GM06990 (cell line): ENCODE data around the gene MAP3K7CL.

Source experiments
- DNase-seq: peaks from one replicate; pipeline ENCODE4 v3.0.0-alpha.2; 2011; ENCODE audit not compliant: insufficient read length; ENCODE audit errors: extremely low read depth
- H3K27me3 ChIP-seq: replicated peaks from 2 replicates; pipeline ENCODE4 v1.6.0; 2011; ENCODE audit warnings: low read length; ENCODE audit not compliant: control insufficient read depth, insufficient read depth
- H3K36me3 ChIP-seq: 2 replicates; pipeline ENCODE4 v1.5.1; 2011; ENCODE audit warnings: low read length; ENCODE audit not compliant: control insufficient read depth, insufficient read depth
- H3K4me3 ChIP-seq: replicated peaks from 2 replicates; pipeline ENCODE4 v1.5.1; 2011; ENCODE audit warnings: low read depth, mild to moderate bottlenecking, control low read depth, low read length
- TF ChIP-seq, protein P1 (sequence below): IDR thresholded peaks from 2 replicates; pipeline ENCODE4 v1.5.1; 2011; ENCODE audit warnings: low read length, control low read depth, mild to moderate bottlenecking, inconsistent platforms; ENCODE audit not compliant: insufficient read depth, poor library complexity, severe bottlenecking

Gene MAP3K7CL

GRCh38 chr21:29091033-29091432, 39.4 kb upstream of the MAP3K7CL start:
- Histone ChIP-seq H3K4me3 (no peak overlapping the region), H3K36me3 (no peaks in the 10 kb centered on the region), H3K27me3 (no peaks in the 10 kb centered on the region)
- no peak for DNase-seq
- TF ChIP-seq, protein P1, sequence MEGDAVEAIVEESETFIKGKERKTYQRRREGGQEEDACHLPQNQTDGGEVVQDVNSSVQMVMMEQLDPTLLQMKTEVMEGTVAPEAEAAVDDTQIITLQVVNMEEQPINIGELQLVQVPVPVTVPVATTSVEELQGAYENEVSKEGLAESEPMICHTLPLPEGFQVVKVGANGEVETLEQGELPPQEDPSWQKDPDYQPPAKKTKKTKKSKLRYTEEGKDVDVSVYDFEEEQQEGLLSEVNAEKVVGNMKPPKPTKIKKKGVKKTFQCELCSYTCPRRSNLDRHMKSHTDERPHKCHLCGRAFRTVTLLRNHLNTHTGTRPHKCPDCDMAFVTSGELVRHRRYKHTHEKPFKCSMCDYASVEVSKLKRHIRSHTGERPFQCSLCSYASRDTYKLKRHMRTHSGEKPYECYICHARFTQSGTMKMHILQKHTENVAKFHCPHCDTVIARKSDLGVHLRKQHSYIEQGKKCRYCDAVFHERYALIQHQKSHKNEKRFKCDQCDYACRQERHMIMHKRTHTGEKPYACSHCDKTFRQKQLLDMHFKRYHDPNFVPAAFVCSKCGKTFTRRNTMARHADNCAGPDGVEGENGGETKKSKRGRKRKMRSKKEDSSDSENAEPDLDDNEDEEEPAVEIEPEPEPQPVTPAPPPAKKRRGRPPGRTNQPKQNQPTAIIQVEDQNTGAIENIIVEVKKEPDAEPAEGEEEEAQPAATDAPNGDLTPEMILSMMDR = no peak

DNA sequence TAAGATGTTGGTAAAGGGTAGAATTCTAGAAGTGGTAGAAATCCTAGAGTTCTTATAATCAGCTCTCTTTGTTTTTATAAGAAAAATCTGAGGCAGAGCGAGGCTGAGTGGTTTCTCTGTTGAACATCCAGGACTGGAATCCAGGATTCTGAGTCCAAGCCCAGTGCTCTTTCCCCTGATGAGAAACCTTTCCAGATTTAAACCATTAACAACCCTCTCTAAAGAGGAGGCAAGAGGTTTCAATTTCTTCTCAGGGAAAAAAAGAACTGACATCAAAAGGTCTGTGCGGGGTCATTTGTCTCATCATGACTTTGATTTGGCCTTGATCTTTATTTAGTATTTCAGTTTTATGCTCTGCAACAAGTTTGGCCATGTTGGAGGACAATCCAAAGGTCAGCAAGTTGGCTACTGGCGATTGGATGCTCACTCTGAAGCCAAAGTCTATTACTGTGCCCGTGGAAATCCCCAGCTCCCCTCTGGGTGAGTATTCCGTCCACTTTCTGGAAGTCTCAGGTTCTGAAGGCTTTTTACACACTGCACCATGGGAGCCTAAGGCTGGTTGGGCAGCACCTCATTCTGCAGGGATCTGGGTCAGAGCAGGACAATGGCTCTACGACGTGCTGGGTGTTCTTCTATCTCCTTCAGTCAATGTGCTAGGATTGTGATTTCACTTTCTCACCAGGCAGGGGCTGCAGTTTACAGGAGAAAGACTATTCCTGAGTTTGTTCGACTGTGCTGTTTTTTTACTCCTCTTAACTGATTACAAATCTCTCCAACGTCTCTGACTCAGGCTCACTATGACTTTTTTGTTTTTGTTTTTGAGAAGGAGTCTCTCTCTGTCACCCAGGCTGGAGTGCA, 38.1 kb upstream of the MAP3K7CL start:
- TF ChIP-seq, protein P1 = no peak
- DNase-seq = no peak
- no peaks in the 10 kb centered on the region for H3K36me3 ChIP-seq
- H3K27me3 ChIP-seq = no peaks in the 10 kb centered on the region
- no peak overlapping the region for H3K4me3 ChIP-seq

DNA sequence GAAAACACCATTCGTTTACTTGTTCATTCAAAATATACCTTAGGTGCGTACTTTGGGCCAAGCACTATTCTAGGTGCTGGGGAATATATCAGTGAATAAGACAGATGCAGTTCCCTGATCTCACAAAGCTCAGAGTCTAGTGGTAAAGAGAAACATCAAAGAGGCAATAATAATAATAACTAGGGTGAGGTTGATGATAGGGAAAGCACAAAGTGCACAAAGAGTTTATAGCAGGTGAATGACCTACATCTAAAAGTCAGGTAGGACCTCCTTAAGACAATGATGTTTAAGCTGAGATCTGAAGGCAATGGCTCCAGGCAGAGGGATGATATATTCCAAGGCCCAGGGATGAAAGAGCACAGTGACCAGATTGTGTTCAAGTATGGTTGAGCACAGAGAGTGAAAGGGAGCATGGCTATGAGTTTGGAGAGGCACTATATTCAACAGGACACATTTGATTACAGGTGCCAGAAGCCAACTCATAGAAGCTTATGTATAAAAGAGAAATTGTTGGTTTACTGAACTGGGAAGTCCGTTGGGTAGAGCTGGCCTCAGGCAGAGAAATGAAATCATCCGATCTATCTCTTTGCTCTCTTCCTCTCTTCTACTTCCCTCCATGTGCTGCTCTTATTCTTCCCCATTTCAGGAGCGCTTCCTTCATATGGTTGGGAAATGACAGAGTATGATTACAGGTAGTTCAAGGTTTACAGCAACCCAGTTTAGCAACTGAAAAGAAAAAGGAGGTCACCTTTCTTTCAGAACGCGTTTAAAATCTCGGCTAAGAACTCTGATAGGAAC, 34.0 kb upstream of the MAP3K7CL start:
- Histone ChIP-seq H3K36me3 (no peaks in the 10 kb centered on the region), H3K27me3 (no peaks in the 10 kb centered on the region), H3K4me3 (no peak overlapping the region)
- TF ChIP-seq, protein P1 = no peak
- DNase-seq = no peak

DNA sequence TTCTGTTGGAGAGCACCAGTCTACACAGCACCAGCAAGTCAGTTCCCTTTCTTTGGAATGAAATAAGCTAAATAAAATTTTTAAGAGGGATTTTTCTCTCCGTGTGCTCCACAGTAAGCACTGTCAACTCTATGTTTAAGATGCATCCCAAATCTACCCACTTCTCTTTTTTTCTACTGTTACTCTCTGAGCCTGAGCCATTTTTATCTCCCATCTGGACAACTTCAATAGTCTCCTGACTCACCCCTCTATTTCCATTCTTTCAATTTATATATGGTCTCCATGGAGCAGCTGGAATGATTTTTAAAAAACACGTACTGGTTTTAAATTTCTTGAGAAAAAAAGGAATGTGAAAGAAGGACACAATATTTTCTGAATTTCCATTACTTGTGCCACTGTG, 32.3 kb upstream of the MAP3K7CL start:
- TF ChIP-seq, protein P1 = no peak

GRCh38 chr21:29102791-29103257, 27.6 kb upstream of the MAP3K7CL start:
- DNase-seq = no peak
- H3K4me3 ChIP-seq = no peak overlapping the region
- no peaks in the 10 kb centered on the region for H3K27me3 ChIP-seq
- H3K36me3 ChIP-seq = no peaks in the 10 kb centered on the region
- TF ChIP-seq, protein P1 = no peak

More for the DNA sequence above, 32.3 kb upstream of the MAP3K7CL start:
- H3K27me3 ChIP-seq = no peaks in the 10 kb centered on the region
- no peak for DNase-seq
- no peaks in the 10 kb centered on the region for H3K36me3 ChIP-seq
- H3K4me3 ChIP-seq = no peak overlapping the region
